Right lung (tissue), 5 donors: ENCODE measurements around the gene ENOPH1. TPM values are rescaled to one million over a fixed set of nuclear protein-coding genes. Genes with fewer than 3 reads are reported as not detected.

ENCODE experiments used
- DNase-seq, 2 donors: peaks; one replicate each; pipeline ENCODE4 v3.0.0-alpha.2; 2013
- polyA plus RNA-seq, 5 donors: library from polyadenylated mRNA; unstranded; fragments of 120-200 nt; gene quantifications; one replicate each; pipeline versions ENCODE4 v1.2.1 to v1.2.3, GENCODE V29; 2013; ENCODE audit warnings: inconsistent platforms in 1 of 5, low replicate concordance in 1 of 5; ENCODE audit not compliant: insufficient read length in 5 of 5, insufficient read depth in 1 of 5

Gene ENOPH1
- polyA plus RNA-seq, 5 donors, result 47.4 to 64.6 (median 59.0) TPM

- no peak for DNase-seq
These were observed 70.7 kb downstream of the ENOPH1 start for GRCh38 chr4:82501154-82501442.

- DNase-seq, result no peak
These were observed 77.6 kb downstream of the ENOPH1 start for GRCh38 chr4:82508011-82508410.

- no peak for DNase-seq
These were observed 78.5 kb downstream of the ENOPH1 start for GRCh38 chr4:82508806-82509428.

- no peak for DNase-seq
These were observed 79.8 kb downstream of the ENOPH1 start for GRCh38 chr4:82510216-82510615.

Other genes with a start within 250 kb of the ENOPH1 start
- 100 to 1,000 TPM; 487 to 651 (median 583) TPM for gene HNRNPD, start 56.6 kb upstream of the ENOPH1 start, polyA plus RNA-seq
- gene HNRNPDL, start 128 bp upstream of the ENOPH1 start, polyA plus RNA-seq, result 100 to 1,000 TPM; 441 to 612 (median 546) TPM
- 10 to 100 TPM; 14.5 to 18.2 (median 15.4) TPM for gene TMEM150C, start 131.4 kb downstream of the ENOPH1 start, polyA plus RNA-seq